ENCODE measurements around the gene PIGW. TPM values are rescaled to one million over a fixed set of nuclear protein-coding genes. Genes with fewer than 3 reads are reported as not detected.

The PIGW gene
- total and polyA plus RNA-seq, 2 of the 8 experiments (the other 6 are each of a cell fraction or from before 2014, with no cell fraction given), result 12.1 to 28.9 TPM

GRCh38 chr17:36486204-36487194, 48.3 kb upstream of the PIGW start, which contains the start of gene ZNHIT3 (continued):
- TF ChIP-seq EZH2 (IDR thresholded peaks at IDR 0.05; ENCODE audit: low read depth, low read length, severe bottlenecking), result no peak

Data from H1 (cell line).